HT1080 (cell line): ENCODE measurements around the gene PPIL1. TPM values are rescaled to one million over a fixed set of nuclear protein-coding genes. Genes with fewer than 3 reads are reported as not detected.

ENCODE experiments used
- DNase-seq: peaks from one replicate; pipeline ENCODE4 v3.0.0-alpha.2; 2015; ENCODE audit warnings: low read depth
- total RNA-seq: library from RNA; depleted of rRNA; stranded (reverse); fragments of >200 nt; shearing (Covaris generic); gene quantifications from 2 replicates; pipeline ENCODE4 v1.2.3, GENCODE V29; 2014

Gene PPIL1
- total RNA-seq, 1 experiment from 2014 or later, result 60.3 TPM

- DNase-seq, result no peak
Observed at GRCh38 chr6:36855750-36856149, 18.9 kb downstream of the PPIL1 start.

DNA sequence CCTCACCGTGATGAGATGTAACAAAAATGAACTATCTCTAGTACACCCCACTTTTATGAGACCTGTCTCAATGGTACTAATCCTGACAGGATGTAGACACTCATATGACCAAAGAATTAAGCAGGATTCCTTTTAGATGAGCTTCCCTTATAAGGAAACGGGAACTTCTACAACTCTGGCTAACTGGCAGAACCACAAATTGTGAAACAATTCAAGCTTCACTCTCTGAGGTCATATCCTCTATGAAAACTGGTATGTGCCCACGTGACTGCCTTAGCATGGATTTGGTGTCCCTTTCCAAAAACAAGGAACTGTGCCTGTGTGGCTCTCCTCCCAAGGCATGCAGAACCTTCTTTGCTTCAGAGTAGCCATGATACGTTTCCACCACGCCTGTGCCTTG, 21.3 kb downstream of the PPIL1 start:
- peak; percentile 90 for DNase-seq

GRCh38 chr6:36852481-36853147, 22.0 kb downstream of the PPIL1 start:
- DNase-seq, result peak; percentile 81

- no peak for DNase-seq
Observed at GRCh38 chr6:36851626-36852025, 23.0 kb downstream of the PPIL1 start.

DNA sequence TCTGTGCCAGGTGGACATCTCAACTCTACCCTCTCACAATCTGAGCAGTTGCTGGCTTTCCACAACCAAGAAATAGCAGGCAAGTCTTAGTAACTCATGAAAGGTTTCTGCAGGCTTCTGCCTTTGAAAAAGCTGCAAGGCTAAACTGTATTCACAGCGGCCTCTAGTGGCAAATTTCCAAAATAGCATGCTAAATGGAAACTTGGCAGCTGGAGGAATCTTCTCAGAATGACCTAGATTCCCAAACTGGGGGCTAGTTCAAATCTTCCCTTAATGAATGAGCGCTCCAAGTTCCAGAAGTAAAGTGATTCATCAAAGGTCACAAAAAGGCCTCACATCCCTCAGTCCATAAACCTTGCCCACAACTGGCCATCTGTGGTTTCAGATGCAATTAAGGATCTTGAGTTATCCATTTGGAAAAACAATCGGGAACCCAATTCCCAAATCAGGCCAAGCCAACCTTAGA, 23.4 kb downstream of the PPIL1 start:
- DNase-seq, result peak; percentile 62

GRCh38 chr6:36850021-36850420, 24.6 kb downstream of the PPIL1 start:
- DNase-seq, result no peak

DNA sequence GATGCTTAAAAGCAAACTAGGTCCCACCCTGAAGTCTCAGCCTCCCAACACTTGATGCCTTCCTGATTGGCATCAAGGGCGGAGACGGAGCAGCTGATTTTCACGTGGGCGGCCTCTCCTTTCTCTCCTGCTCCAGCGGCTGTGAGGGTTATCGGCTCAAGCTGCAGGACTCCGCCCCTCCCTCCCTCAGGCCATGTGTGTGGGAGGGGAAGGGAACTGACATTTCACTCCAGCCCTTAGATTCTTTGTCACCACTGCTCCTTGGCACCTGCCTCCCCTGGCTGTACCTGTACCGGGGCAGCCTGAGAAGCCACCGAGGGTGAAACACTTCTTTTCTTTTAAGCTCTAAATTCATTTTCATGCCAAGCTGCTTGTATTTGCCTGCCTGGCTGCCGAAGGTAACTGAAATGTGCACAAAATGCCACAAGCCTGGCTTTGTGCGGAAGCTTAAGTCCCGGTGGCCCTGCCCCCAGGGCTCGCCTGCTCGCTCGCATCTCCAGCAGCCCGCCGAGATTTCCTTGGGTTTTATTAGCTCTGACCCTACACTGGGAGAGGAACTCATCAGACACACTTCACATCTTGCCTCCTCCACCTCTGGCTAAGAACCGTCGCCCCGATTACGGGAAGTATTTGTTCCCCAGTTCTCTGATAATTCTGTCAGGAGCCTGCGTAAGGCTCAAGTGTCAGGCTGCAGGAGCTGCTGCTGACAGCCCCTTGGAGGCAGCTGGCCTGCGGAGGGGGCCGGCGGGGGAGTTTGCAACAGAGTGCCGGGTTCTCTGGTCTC, 25.8 kb downstream of the PPIL1 start:
- no peak for DNase-seq

- no peak for DNase-seq
Observed at GRCh38 chr6:36847991-36848390, 26.6 kb downstream of the PPIL1 start.

- no peak for DNase-seq
Observed at GRCh38 chr6:36847152-36847551, 27.5 kb downstream of the PPIL1 start.

GRCh38 chr6:36845233-36845632, 29.4 kb downstream of the PPIL1 start:
- DNase-seq, result no peak

- DNase-seq, result no peak
Observed at GRCh38 chr6:36844232-36845170, 30.1 kb downstream of the PPIL1 start.

- DNase-seq, result no peak
Observed at GRCh38 chr6:36843170-36843569, 31.4 kb downstream of the PPIL1 start.

GRCh38 chr6:36841756-36842155, 32.8 kb downstream of the PPIL1 start:
- no peak for DNase-seq

DNA sequence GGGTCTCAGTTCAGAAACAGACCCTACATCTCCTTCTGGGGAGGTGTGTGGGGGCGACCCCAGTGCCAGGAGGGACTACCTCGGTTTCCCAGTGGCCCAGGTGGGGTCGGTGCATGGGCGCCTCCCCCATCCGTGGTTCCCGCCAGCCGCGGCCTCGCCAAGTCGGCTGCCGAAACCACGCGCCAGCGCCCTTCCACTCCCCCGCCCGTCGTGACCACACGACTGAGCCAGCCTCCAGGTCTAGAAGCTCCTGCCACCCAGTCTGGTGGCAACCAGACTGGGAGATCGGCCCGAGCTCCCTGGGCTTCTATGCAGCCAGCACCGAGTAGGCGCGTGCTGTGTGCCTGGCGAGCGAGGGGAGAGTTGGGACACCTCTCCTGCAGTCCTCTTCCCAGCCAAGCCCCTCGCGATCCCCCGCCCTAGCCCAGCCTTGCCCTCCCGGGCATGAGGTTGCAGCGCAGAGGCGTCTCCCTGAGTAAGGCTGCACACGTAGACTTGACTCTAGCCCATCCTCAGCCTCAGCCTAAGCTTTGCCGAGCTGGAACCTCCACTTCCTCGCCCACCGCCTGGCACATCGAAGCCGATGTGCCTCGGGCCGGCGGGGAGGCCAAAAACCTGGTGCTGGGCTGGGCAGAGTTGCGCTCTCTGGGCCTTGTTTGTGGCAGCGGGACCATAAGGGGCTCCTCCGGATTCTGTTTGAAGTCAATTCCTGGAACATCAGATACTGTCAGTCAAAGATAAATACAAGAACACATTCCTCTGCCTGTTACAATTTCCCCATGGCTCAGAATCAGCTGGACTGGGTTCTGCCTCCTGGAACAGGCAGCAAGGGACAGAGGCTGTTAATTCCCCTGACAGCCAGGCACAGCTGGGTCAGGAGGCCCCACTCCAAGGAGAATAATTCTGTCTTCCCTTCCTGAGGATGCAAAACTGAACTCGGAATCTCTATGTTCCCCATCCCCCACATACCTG, 33.9 kb downstream of the PPIL1 start:
- no peak for DNase-seq

GRCh38 chr6:36839749-36840431, 34.7 kb downstream of the PPIL1 start:
- no peak for DNase-seq

DNA sequence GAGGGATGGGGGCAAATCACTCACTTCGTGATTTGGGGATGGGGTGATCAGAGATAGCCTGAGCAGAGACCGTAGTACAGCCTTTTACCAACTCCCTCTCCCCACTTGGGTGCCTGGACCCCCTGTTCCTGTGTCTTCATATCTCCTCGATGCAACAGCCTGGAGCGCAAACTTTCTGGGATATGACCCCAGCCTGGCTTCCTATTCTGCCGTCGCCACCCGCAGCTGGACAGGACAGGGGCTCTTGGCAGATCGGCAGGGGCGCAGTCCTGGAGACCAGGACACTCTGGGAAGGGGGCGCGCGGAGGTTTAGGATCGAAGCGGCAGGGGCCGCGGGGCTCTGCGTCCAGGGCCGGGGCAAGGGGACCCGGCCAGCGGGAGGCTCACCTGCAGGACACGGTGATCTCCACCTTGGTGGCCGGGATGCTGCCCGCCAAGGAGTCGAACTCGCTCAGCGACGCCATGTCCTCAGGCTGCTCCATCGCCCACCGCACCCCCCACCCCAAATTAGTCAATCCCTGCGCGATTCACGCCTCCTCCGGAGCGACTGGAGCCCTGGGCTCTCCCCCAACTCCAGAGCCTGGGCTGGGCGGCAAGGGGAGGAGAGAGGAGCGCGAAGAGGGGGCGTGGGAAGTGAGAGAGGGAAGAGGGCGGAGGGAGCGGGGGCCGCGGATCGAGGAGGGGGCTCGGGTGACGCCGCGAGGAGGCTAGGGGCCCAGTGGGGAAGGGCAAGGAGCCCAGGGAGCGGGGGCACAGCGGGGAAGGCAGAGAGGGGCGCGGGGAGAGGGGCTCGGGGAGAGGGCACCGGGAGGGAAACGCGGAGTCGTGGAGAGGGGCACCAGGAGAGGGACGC, 35.5 kb downstream of the PPIL1 start, which contains the start of gene CPNE5:
TSS of gene CPNE5 (minus strand) at position 549 of the 853 bp plus-strand sequence. CDS start at position 482, 67 bp downstream.
- DNase-seq, result no peak

- no peak for DNase-seq
Observed at GRCh38 chr6:36837686-36838085, 36.9 kb downstream of the PPIL1 start.

DNA sequence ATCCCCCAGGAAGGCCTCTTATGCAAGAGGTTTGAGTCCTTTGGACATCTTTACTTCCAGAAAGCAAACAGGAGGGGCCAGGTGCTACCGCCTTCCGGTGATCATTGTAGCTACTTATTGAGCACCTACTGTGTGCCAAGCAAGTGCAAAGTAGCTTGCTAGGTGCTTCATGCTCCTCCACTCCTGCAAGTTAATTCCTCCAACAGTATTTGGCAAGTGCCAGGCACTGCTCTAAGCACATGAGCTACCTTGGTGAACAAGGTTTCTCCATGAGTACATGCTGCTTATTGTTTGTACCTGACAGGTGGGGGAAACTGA, 37.6 kb downstream of the PPIL1 start:
- DNase-seq, result no peak
